ENCODE data around the gene SUSD6.

Gene SUSD6

DNA sequence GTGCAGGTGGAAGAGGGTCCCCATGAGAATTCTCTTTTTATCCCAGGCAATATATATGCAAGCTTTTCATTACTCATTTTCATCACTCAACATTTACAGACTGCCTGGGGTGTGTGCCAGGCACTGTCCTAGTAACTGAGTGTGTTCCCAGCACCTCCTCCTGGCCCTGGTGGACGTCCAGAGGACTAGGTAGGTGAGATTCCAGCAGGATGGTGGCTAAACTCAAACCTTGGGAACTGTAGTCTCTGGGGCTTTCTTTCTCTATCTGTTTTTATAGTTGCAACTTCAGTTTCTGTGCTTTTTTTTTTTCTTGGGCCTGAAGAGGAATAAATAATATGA, 63.8 kb downstream of the SUSD6 start:
- DNase-seq: no peak

DNA sequence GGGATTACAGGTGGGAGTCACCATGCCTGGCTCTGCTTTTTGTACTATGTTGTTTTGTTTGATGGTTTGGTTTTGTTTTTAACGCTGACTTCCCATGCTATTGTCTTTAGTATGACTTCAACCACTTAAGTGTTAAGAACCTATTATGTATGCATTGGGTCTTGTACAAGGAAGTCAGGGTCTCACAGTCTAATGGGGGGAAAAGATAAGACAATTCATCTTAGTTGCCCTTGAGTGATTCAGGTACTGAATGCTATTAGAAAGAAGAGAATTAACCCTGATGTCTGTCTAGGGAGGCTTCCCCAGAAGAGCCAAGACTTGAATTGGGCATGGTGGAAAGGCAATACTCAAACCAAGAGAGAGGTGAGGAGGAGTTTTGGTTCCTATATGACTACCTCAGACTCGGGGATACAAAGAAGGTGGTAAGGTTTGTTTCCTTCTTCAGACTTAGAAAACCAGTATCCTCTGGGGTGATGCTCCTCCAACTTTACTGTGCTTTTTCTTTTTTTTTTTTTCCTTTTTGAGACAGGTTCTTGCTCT, 64.6 kb downstream of the SUSD6 start:
- DNase-seq: no peak

DNA sequence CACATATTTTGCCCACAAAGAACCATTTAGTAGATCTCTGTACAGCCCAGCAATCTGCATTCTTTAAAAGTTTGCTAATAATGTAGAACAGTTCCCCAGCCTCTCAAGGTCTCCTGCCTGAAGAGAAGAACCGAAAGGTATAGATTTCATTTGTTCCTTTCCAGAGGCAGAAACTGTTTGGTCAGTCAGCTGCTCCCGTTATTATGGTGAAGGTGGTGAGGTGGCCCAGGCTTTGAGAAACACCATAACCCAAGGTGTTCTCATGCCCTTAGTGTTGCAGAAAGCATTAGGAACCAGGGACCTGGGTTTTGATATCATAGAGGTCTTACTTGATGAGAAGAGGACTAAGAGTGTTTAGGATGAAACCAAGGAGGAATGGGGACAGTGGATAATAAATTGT, 65.3 kb downstream of the SUSD6 start:
- DNase-seq: no peak

DNA sequence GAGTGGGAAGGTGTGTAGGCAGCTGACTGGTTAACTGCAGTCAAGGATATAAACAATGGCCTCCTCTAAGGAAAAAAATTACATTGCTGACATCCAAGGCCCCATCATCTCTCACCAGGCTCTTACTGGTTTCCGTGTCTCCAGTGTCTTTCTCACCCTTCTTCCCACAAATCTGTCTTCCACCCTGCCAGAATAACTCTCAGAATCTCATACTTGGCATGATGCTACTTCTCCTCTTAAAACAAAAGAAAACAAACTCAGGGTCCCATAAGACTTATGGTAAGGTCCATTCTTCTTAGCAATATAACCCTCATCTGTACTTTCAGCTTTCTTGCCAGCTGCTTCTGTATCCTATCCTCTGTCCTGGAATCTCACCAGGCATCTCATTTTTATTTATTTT, 68.9 kb downstream of the SUSD6 start:
- no peak for DNase-seq

DNA sequence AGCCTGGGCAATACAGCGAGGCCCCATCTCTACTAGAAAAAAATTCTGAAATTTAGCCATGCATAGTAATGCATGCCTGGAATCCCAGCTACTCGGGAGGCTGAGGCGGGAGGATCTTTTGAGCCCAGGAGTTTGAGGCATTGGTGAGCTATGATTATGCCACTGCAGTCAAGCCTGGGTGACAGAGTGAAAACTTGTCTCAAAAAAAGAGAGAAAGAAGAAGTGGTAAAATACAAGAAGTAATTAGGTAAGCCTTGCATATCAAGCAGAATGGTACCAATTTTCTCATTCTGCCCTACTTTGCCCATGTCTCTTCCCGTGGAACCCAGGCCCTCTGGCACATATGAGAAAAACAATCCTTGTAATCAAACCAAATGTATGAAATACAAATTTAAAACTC, 70.7 kb downstream of the SUSD6 start:
- no peak for DNase-seq

DNA sequence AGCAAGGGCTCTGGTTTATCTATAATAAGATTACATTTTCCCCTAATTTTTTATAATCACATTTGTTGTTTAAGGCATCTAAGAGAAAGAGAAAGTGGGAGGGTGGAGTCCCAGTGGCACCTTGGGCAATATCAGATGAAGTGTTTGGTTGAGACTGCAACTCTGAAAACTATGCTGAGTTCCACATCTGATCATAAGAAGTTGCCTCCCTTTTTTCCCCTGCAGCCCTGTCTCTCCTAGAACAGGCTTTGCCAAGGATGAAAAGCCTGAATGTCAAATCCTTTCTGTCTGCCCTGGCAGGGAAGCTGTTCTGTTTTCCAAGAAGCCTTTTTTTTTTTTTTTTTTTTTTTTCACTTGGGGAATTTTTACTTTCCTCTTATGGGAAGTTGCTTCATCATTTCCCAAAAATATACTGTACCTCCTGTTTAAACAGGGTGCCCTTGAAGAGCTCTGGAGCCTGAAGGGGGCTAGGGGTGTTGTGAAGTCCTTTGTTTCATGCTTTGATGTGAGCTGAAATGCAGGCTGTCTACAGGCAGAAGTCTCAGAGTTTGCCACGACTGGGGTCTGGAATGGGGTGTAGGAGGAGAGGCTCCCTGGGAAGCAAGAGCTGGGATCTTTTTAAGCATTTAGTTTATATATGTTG, 71.3 kb downstream of the SUSD6 start:
- DNase-seq: no peak

DNA sequence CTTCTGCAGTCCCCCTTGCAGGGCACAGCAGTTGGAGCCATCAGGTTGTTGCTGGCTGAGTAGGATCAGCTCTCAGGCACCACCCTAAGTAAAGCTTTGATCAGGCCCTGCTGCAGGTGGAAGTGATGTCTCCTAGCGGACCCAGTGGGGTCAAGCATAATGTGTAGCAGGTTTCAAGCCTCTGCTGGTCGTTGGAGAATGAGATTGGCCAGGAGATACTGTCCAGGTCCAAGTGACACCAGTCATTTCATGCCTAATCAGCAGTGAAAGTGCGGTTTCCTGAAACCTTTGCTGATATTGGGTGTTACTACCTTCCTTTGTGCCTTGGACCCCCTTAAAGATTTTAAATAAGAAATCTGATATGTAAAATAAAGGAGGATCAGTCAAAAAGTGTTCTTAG, 72.6 kb downstream of the SUSD6 start:
- DNase-seq: no peak

DNA sequence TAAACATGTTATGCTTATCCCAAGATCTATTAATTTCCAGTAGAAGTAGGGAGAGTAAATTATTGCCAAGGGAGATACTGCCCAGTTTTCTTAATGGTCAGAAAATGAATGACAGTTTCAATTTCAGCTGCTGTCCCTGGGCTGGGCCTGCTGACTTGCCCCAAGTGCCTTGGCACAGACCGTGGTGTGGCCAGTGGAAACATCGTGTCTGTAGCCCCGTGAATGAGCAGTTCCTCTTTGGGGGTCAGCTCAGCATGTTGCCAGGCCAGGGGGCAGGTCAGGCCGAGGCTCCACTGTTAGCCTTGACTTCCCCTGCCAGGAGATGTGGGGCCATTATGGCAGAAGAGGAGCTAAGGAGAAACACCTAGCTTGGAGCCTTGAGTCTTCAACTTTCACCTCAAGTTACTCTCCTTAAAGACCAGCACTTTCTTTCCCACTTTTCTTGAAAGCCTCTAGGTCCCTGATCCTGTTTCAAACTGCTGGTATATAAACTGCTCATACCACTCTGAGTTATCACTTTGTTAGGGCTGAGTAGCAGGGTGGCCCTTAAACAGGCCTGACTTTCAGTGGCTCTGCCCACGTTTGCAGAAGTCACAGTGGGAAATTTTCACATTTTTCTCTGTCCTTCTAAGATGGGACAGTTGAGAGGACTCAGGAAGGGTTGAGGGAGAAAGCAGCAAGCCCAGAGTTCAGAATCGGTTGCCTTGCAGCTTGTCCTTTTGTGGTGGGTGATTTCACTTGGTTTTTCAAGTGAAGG, 73.2 kb downstream of the SUSD6 start:
- no peak for DNase-seq

DNA sequence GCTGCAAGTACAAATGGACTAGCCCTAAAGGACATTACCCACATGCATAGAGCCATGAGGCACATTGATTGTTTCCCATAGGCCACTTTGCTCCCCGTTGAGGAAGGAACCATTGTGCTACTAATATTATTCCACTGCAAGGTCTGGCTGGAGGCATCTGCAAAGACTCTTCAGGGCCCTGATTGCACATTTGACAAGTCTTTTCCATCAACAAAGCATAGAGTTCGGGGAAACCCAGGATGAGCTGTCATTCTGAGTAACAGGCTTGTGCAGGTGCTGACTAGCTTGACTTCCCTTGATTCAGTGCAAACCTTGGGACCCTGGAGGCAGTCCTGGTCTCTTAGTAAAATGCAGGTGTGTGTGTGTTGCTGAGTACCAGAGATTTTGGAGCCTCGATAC, 73.8 kb downstream of the SUSD6 start:
- no peak for DNase-seq

DNA sequence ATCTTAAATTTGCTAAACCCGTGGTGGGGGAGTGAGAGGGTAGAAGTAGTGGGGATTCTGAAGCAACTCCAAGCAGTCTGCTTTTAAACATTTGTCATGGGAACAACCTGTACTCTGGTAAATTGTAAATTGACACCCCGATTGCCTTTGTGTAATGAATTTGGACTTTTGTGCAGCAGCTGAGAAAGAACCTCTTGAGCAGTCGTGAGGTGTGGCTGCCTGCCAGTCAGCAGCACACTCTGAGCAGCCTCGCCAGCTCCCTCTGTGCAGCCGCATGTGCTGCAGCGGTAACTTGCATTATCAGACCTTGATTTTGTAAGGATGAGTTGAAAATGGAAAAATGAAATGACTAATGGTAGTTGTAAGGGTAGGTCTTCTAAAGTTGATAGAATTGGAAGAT, 74.3 kb downstream of the SUSD6 start:
- peak; percentile 73 for DNase-seq

DNA sequence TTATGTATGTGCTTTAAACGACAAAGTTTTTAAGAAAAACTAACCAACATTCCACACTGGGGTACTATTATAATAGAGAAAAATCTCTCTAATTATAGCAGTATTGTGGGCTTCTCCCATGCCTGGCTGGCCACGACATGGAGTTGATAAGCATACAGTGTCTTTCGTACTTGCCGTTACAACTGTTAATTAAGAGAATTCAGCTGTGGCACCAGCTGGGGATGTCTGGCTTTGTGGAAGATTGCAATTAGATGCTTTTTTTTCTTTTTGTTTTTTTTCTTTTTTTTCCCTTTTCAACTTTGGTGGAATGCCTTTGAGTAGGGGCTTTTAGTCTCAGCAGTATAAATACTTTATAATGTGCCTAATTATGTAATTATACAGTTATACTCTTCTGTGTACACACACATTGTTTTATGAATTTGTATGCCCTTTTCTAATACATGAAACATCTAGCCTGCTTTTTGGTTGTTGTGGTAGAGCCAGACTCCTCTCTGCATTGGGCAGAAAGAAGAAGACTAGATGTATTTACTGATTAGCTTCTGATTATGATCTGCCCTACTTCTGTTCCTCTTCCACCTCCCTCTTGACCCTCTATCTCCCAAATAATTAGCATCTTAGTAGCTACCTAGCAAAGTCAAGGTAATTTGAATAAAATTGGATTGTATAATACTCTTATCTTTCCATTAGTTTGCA, 76.4 kb downstream of the SUSD6 start:
- no peak for DNase-seq

DNA sequence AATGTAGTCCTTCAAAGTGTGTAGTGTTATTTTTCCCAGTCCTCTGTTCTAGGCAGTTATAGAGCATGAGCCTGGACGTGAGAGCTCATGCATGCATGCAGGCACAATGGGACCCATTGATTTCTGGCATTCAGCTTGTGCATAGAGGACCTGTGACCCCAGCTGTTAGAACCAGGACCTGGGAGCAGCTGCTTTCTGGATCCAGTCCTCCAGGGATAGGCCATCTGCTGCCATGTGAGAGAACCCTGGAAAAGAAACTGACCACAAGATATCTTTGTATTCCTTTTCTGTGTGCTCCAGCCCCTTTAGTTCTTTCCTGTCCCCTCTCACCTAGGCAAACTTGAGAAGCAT, 76.9 kb downstream of the SUSD6 start:
- DNase-seq: peak; percentile 73

DNA sequence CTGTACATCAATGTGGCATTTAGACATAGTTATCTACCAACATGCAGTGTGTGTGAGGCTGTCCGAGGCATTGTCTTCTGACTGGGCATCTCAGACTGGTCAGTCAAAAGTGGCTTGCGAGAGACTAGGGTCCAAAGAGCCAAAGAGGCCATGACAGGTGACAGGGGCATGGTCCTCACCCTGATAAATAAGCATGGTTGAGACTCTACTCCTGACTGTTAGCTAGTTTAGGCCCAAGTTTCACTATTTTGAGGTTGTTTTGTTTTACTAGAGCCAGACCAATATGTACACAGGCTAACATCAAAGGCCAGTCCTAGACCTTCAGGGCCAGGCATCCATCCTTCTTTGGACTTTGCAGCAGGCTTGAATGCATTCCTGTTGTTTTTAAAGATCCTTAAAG, 78.6 kb downstream of the SUSD6 start:
- no peak for DNase-seq

DNA sequence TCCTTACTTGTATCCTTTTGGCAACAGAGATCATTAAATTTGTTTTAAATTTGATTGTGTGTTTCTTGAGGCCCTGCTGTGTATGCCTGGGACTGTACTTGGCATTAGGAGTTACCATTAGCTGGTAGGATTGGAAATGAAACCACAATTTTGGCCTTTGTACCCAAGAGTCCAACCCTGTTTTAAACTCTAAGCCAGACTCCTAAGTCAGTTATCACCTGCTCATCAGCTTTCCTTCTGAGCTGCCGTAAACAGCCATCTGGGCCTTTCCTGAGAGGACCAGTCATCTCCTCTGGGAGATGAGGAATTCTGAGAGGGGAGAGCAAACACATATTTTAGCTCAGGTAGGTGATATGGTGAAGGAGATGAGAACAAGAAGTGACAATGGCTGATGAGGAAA, 81.2 kb downstream of the SUSD6 start:
- no peak for DNase-seq

DNA sequence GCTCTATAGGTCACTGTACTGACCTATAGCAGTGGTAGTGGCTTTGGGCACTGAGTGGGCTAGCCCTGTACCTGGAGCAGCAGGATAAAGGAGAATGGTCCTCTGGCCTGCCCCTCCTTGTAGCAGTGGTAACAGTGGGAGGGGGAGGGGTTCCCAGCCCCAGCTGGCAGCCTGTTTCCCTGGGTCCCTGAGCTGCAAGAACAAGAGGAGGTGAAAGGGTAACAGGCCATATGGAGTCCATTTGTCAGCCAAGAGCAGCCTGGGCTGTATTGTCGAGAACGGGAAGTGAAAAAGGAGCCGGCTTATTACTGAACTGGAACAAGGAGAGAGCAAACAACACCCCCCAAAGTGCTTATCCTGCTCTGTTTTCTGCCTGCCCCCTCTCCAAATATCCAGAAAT, 81.7 kb downstream of the SUSD6 start:
- DNase-seq: peak; percentile 34

DNA sequence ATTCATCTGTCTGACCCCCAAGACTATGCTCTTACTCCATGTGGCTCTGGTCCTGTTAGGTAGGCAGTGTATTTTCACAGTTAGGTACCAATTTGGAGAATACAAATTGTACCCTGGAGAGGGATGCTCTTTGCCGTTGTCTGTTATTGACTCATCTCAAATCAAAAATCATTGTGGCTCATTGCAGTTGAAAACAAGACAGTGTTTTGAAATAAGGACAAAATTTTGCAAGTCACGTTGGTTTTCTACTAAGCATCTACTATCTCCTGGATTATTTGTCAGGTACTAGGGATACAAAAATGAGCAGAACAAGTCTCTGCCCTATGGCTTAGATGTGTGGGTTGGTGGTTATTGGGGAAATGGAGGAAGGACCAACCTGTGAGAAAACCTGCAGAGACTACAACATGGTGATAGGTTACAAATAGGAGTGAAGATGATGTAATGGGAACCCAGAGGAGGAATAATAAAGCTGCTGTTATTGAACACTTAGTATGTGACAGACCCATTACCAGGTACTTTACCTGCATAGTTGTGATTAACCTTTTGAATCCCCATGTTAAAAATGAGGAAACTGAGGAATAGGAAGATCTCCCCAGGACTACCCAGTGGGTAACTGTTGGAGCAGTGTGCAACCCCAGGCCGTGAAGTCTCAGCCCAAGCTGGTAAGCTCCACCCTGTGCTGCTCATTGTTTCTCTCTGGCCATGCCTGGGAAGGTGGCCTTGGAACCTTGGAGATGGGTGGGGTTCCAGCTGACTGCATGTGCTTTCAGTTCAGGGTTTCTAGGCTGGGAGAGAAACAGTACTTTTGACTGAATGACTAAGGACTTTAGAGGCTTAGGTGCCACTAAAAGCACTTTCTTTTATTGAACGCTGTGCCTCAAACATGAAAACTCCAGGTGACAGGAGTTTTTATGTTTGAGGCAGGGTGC, 82.7 kb downstream of the SUSD6 start:
- no peak for DNase-seq

DNA sequence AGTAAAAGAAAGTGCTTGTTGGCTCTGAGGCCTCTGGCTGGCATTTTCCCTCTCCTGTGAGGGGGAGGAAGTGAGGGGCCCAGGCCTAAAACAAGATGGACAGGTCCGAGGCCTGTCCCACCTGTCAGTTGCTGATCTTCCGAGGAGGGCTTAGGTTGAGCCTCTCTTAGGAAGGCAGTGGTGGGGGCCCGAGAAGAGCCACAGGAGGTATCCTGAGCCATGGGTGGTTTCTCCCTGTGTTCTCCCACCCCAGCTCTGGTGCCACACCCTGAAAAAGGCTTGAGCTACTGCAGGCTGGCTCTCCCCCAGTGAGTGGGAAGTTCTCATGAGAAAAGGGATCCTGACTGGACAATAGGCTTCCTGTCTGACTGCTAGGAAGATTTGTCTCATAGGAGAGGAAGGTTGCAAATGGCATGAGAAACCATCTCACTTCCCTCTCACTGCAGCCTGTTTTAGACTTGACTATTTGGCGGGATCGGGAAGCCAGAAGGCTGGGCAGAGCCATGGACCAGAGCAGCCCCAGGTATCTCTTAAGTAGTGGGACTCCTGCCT, 83.4 kb downstream of the SUSD6 start:
- peak; percentile 24 for DNase-seq

DNA sequence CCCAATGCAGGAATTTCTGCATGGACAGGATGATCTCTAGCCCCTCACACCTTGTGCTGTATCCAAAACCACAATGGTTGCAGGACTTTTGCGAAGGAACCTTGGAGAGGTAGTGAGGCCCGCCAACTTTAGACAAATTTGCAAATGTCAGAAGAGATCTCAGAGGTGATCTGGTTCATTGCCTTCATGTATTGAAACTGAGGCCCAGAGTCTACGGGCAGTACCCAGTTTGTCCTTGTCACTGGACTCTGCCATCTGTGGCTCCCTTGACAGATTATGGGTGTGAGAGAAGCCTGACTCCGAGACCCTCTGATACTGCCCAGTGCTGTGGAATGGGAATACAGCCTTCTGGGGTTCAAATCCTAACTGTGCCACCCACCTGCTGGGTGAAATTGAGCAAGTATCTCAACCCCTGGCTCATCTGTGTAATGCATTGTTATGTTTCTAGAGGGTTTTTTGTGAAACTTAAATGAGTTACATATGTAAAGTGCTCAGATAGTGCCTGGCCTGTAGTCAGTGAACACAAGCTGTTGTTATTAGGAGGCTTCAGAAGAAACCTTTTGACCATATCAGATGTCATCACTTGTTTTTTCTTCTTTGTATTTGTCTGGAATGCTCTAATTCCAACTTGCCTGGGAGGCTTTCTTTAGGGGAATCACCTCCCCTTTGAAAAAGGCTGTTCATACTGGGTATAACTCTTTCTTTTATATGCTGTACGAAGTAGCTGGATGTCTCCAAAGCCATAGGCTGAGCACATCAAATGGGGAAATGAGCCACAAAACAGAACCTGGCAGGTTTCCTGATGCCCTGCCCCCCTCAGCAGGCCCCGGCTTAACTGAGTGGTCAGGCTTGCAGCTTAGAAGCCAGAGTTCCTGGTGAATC, 84.2 kb downstream of the SUSD6 start:
- DNase-seq: peak; percentile 43

DNA sequence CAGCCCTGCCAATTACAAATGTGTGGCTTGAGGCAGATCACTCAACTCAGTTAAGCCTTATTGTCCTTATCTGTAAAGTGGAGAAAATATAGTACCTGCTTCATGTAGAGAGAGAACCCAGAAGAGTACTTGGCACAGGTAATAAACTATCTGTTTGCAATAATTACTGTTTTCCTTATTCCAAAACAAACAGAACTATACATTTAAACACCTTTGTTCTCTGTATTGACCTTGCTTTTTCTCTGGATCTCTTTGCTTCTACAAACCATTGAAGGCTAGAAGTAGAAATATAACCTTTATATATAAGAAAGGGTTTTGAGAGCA, 84.8 kb downstream of the SUSD6 start:
- DNase-seq: no peak

DNA sequence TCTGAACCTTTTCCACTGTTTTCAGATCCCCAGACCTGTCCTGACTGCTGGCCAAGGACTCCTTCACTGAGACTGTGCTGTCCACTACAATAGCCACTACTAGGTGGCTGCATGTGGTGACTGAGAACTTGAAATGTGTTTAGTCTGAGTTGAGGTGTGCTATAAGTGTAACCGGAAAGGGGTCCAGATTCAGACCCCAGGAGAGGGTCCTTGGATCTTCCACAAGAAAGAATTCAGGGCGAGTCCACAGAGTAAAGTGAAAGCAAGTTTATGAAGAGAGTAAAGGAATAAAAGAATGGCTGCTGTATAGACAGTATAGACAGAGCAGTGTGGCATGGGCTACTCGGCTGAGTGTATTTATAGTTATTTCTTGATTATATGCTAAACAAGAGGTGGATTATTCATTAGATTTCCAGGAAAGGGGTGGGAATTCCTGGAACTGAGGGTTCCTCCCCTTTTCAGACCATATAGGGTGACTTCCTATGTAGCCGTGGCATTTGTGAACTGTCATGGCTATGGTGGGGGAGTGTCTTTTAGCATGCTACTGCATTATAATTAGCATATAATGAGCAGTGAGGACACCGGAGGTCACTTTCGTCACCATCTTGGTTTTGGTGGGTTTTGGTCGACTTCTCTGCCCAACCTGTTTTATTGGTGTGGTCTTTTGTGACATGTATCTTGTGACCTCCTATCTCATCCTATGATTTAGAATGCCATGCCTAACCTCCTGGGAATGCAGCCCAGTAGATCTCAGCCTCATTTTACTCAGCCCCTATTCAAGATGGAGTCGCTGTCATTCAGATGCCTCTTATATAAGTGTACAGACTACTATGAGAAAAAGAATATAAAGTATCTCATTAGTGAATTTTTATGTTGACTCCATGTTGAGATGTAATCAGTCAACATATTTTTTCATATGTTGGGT, 85.5 kb downstream of the SUSD6 start:
- no peak for DNase-seq

DNA sequence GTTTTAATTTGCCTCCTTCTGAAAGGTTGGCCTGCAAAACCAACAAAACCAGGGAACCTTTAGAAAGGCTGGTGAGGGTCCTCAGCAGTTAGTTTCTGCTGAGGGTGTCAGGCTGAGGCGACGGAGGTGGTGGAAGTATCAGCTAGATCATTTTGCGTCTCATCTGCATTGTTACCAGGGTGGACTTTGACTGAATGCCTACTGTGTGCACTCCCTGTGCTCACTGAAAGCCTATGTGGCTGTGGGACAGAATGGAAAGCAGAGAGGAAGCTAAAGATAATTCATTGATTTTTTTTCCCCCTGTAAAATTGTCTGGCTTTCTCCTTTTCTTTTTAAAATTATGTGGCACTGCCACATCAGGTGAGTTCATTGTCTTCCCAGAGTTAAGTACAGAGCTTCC, 87.2 kb downstream of the SUSD6 start:
- DNase-seq: no peak
